Keratinocyte (primary cell): ENCODE measurements around the gene C16orf54. TPM values are rescaled to one million over a fixed set of nuclear protein-coding genes. Genes with fewer than 3 reads are reported as not detected.
"Not testable (repeated sequence)": the region's sequence is repeated elsewhere in the genome, so short reads cannot be mapped to it uniquely, and the experiment has no call there.

Experiments
- DNase-seq: peaks from one replicate; pipeline ENCODE4 v3.0.0-alpha.2; 2011; ENCODE audit warnings: low read depth, missing footprints, low spot score
- FAIRE-seq: peaks from 2 replicates; lab custom pipeline; 2011; peaks lifted over from hg19 to GRCh38; lab: Jason Lieb, UNC
- H2AFZ ChIP-seq: 2 replicates; pipeline ENCODE4 v1.6.0; 2012; ENCODE audit warnings: low read length, control low read depth, inconsistent platforms; ENCODE audit not compliant: control insufficient read depth
- H3K27ac ChIP-seq: 2 replicates; pipeline ENCODE4 v1.5.1; 2011; ENCODE audit warnings: low read length; ENCODE audit not compliant: control insufficient read depth, insufficient read depth
- H3K27me3 ChIP-seq: 3 replicates; pipeline ENCODE4 v1.6.0; 2011; ENCODE audit warnings: low read length; ENCODE audit not compliant: control insufficient read depth, insufficient read depth; ENCODE audit errors: extremely low read depth
- H3K36me3 ChIP-seq, 2 experiments: 2 replicates in 1 of 2; 3 replicates in 1 of 2; pipeline ENCODE4 v1.5.1; 2011; ENCODE audit warnings: low read length in 2 of 2, mild to moderate bottlenecking in 1 of 2; ENCODE audit not compliant: control insufficient read depth in 2 of 2, insufficient read depth in 2 of 2; ENCODE audit errors: extremely low read depth in 1 of 2
- H3K4me1 ChIP-seq: 3 replicates; pipeline ENCODE4 v1.5.1; 2011; ENCODE audit warnings: low read length; ENCODE audit not compliant: control insufficient read depth, insufficient read depth; ENCODE audit errors: extremely low read depth
- H3K4me2 ChIP-seq: 3 replicates; pipeline ENCODE4 v1.6.0; 2011; ENCODE audit warnings: low read depth, low read length; ENCODE audit not compliant: control insufficient read depth, insufficient read depth; ENCODE audit errors: extremely low read depth
- H3K4me3 ChIP-seq, 3 experiments: fragments of 200-600 bp in 1 of 3; sonication (generic) in 1 of 3; 2 replicates in 2 of 3; 3 replicates in 1 of 3; pipeline ENCODE4 v1.5.1; 2011 to 2016; ENCODE audit warnings: low read length in 3 of 3, mild to moderate bottlenecking in 3 of 3, control low read depth in 2 of 3, inconsistent platforms in 1 of 3, low read depth in 1 of 3, mixed read lengths in 1 of 3, mixed run types in 1 of 3, moderate library complexity in 1 of 3; ENCODE audit not compliant: control insufficient read depth in 2 of 3, insufficient read depth in 2 of 3; ENCODE audit errors: extremely low read depth in 1 of 3
- H3K79me2 ChIP-seq: 2 replicates; pipeline ENCODE4 v1.6.0; 2012; ENCODE audit warnings: low read length; ENCODE audit not compliant: control insufficient read depth, insufficient read depth
- H3K9ac ChIP-seq: 3 replicates; pipeline ENCODE4 v1.6.0; 2011; ENCODE audit warnings: low read length; ENCODE audit not compliant: control insufficient read depth, insufficient read depth; ENCODE audit errors: extremely low read depth
- H3K9me1 ChIP-seq: 3 replicates; pipeline ENCODE4 v1.6.0; 2011; ENCODE audit warnings: low read length; ENCODE audit not compliant: control insufficient read depth, insufficient read depth; ENCODE audit errors: extremely low read depth
- H3K9me3 ChIP-seq: 2 replicates; pipeline ENCODE4 v1.5.1; 2012; ENCODE audit warnings: low read depth, low read length; ENCODE audit not compliant: control insufficient read depth
- H4K20me1 ChIP-seq: 3 replicates; pipeline ENCODE4 v1.6.0; 2011; ENCODE audit warnings: low read length; ENCODE audit not compliant: control insufficient read depth, insufficient read depth; ENCODE audit errors: extremely low read depth
- EZH2 ChIP-seq: IDR thresholded peaks from one replicate; pipeline ENCODE4 v1.6.1; 2012; ENCODE audit warnings: inconsistent platforms, mild to moderate bottlenecking, low read length, moderate library complexity
- dilution Hi-C: fragments of 300-500 bp; cut with MboI; formaldehyde crosslinking; loops from one replicate; pipeline ENCODE4 v1.7.0; 2020; ENCODE audit warnings: low sequenced_read_pairs; ENCODE audit not compliant: extremely low pct_ligation_motif_present
- polyA plus RNA-seq, 5 experiments: library from polyadenylated mRNA; depleted of rRNA in 3 of 5; stranded (reverse) in 3 of 5; stranded (forward) in 1 of 5; unstranded in 1 of 5; fragments of >200 nt; gene quantifications; 1 replicate in 1 of 5; 2 replicates in 3 of 5; 3 replicates in 1 of 5; pipeline versions ENCODE4 v1.2.1 to v1.2.3, GENCODE V29; 2011 to 2012; ENCODE audit warnings: missing spikeins in 2 of 5, low read depth in 1 of 5, low replicate concordance in 1 of 5
- TF ChIP-seq, protein P1 (sequence below), 3 experiments: IDR thresholded peaks in 1 of 3; conservative IDR thresholded peaks in 1 of 3; optimal IDR thresholded peaks in 1 of 3; 2 replicates in 2 of 3; 3 replicates in 1 of 3; pipeline versions ENCODE3 to v1.5.1; 2011; ENCODE audit warnings: low read length in 3 of 3, mild to moderate bottlenecking in 3 of 3, moderate library complexity in 2 of 3, control low read depth in 1 of 3, inconsistent platforms in 1 of 3; ENCODE audit not compliant: insufficient read depth in 2 of 3; ENCODE audit errors: extremely low read depth in 1 of 3

Gene C16orf54
- polyA plus RNA-seq, 1 donor (not counting 4 experiments of a cell fraction or from before 2014, with no cell fraction given), result not detected

DNA sequence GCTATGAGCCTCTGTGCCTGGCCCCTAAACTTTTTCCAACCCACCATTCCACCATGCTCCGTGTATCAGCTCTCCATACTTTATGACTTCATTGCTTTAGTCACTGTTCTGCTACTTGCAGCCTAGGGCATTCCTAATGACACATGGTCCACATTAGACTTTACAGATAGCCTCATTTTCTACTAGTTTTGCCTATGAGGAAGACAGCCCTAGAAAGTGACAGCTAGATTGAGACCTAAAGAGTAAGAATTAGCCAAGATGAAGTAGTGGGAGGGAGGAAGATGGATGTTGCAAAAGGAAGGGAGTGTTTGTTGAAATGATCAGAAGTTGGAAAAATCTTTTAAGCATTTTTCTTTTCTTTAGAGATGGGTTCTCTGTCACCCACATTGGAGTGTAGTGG, 11.0 kb downstream of the C16orf54 start:
- no peak overlapping the region for H3K27ac ChIP-seq
- no peaks in the 10 kb centered on the region for H3K9me1 ChIP-seq
- dilution Hi-C loops, result no loop called here
- H3K4me2 ChIP-seq, result no peak overlapping the region
- H3K9ac ChIP-seq, result no peak overlapping the region
- no peak overlapping the region for H2AFZ ChIP-seq
- TF ChIP-seq, protein P1, sequence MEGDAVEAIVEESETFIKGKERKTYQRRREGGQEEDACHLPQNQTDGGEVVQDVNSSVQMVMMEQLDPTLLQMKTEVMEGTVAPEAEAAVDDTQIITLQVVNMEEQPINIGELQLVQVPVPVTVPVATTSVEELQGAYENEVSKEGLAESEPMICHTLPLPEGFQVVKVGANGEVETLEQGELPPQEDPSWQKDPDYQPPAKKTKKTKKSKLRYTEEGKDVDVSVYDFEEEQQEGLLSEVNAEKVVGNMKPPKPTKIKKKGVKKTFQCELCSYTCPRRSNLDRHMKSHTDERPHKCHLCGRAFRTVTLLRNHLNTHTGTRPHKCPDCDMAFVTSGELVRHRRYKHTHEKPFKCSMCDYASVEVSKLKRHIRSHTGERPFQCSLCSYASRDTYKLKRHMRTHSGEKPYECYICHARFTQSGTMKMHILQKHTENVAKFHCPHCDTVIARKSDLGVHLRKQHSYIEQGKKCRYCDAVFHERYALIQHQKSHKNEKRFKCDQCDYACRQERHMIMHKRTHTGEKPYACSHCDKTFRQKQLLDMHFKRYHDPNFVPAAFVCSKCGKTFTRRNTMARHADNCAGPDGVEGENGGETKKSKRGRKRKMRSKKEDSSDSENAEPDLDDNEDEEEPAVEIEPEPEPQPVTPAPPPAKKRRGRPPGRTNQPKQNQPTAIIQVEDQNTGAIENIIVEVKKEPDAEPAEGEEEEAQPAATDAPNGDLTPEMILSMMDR (optimal IDR thresholded peaks at IDR 0.05 in 1 of 3, IDR thresholded peaks at IDR 0.05 in 1 of 3, conservative IDR thresholded peaks at IDR 0.05 in 1 of 3; ENCODE audit: extremely low read depth in 1 of 3, insufficient read depth in 2 of 3, low read length in 3 of 3), result no peak
- no peak for TF ChIP-seq EZH2
- FAIRE-seq (no peak), DNase-seq (no peak)
- no peaks in the 10 kb centered on the region for H3K36me3 ChIP-seq
- H3K4me1 ChIP-seq, result no peaks in the 10 kb centered on the region
- H3K4me3 ChIP-seq, result no peak overlapping the region
- H3K79me2 ChIP-seq, result no peaks in the 10 kb centered on the region
- no peaks in the 10 kb centered on the region for H3K9me3 ChIP-seq
- no peaks in the 10 kb centered on the region for H3K27me3 ChIP-seq
- no peaks in the 10 kb centered on the region for H4K20me1 ChIP-seq

DNA sequence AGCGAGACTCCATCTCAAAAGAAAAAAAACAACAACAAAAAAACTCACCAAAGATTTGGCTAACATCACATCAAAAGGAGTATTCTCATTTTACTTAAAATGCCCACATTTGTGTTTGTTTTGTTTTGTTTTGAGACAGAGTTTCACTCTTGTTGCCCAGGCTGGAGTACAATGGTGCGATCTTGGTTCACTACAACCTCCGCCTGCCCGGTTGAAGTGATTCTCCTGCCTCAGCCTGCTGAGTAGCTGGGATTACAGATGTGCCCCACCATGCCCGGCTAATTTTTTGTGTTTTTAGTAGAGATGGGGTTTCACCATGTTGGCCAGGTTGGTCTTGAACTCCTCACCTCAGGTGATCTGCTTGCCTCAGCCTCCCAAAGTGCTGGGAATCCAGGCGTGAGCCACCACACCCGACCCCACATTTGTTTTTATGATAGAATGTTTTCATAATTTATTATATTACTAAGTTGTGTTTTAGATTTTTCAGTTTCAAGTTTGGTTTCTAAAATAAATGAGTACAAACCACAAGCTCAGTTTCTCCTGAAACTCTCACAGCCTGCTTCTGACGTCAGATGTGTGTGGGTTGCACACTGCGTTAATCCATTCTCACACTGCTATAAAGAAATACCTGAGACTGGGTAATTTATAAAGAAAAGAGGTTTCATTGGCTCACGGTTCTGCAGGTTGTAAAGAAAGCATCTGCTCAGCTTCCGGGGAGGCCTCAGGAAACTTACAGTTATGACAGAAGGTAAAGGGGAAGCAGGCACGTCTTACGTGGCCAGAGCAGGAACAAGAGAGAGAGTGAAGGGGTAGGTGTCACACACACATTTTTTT, 13.8 kb downstream of the C16orf54 start:
- H3K27ac ChIP-seq, H3K36me3 ChIP-seq, H3K4me1 ChIP-seq, H3K9me1 ChIP-seq, H3K9ac ChIP-seq, H4K20me1 ChIP-seq, H2AFZ ChIP-seq, H3K9me3 ChIP-seq, H3K27me3 ChIP-seq, FAIRE-seq, dilution Hi-C loops, DNase-seq, H3K4me3 ChIP-seq, H3K79me2 ChIP-seq, H3K4me2 ChIP-seq: not testable (repeated sequence)
